Smooth muscle cell of the brain vasculature (primary cell): ENCODE data around the gene SREBF2.

Experiments
- DNase-seq: peaks from one replicate; pipeline ENCODE4 v3.0.0-alpha.2; 2012; ENCODE audit warnings: low read depth, low spot score

SREBF2 gene

DNA sequence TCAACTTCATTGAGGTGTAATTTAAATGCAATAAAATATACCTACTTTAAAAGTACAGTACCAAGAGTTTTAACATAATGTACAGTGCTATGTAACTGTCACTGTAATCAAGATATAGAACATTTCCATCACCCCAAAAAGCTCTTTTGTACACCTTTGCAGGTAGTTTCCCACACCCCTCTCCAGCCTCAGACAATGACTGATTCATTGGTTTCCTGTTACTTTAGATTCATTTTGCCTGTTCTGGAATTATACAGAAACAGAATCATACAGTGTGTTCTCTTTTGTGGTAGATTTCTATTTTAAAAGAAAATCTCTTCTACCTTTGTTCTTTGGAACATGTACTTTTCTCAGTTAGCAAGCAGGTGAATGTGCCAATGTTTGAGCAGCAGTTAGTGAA lies 43.8 kb downstream of the SREBF2 start:
- no peak for DNase-seq

DNA sequence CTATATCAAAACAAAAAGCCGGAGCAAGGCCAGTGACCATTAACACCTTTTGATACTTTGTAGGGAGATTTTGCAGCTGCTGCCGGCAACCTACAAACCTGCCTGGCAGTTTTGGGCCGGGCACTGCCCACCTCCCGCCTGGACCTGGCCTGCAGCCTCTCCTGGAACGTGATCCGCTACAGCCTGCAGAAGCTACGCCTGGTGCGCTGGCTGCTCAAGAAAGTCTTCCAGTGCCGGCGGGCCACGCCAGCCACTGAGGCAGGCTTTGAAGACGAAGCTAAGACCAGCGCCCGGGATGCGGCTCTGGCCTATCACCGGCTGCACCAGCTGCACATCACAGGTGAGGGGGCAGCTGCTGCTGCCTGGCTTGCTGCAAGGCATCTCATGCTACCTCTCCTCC lies 47.7 kb downstream of the SREBF2 start:
- DNase-seq, result no peak

DNA sequence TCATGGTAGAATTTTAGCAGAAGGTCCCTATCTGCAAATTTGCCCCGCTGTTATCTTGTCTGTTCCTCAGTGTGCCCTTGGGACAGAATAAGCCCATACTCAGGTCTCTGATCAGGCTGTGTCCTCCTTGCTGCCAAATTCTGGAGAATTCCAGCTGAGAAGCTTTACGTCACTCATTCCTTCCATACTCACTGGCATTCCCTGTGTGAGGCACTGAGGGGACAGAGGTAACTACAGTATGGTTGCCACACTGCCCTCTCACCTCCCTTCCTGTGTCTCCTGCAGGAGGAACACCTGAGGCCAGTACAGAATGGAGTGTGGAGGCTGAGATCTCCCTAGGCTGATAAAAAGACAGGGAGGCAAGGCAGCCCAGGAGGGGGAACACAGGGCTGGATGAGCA lies 50.5 kb downstream of the SREBF2 start:
- DNase-seq, result no peak

DNA sequence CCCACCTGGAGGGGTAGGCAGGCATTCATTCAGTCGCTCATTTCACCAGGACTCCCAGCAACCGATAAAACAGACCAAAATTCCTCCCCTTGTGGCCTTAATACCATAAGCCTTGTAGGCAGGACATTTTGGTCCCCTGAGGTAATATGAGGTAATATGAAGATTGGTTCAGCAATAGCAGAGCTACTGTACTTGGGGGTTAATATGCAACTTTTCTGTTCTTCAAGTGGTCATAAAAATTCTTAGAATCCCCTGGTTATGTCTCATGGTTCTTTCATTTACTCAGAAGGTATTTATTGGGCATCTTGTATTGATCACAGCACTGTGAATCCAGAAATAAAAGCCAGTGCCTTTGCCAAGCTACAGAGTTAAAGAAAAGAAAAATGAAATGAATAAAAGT lies 52.2 kb downstream of the SREBF2 start:
- no peak for DNase-seq

DNA sequence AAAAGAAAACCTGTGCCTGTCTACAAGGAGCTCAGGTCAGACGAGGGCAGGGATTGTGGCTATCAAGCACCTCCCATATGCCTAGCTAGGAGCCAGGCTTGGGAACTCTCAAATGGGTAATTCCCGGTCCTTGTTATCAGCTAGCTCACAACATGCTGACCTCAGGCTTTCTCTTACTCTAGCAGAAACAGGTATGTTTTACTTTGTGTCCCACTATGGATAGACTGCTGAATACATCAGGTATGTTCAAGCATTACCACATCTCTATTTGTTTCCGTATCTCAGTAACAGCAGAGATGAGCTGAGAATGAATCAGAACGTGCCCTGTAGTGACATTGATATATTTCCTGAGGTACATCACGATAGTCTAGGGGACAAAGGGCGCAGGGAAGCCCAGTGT lies 52.6 kb downstream of the SREBF2 start:
- no peak for DNase-seq

DNA sequence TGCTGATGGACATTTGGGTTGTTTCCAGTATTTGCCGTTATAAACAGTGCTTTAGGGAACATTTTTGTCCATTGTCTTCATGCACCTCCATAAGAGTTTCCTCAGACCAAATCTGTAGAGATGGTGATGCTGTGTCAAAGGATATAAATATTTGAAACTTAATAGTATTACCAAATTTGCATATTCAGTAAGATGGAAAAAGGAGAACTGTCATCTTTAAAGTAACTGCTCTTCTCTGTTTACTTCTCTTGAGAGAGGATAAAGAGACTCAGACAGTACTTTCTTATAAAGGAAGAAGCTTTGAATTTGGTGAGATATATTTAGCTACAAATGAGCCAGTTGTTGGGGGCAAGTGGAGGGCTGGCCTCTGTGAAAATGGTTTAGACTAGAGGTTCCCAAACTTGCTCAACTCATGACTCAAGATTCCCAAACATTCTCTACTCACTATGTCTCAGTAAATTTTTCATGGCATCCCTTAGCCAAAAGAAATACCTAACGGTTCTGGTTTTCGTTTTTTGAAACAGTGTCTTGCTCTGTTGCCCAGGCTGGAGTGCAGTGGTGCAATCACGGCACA lies 55.8 kb downstream of the SREBF2 start:
- no peak for DNase-seq

DNA sequence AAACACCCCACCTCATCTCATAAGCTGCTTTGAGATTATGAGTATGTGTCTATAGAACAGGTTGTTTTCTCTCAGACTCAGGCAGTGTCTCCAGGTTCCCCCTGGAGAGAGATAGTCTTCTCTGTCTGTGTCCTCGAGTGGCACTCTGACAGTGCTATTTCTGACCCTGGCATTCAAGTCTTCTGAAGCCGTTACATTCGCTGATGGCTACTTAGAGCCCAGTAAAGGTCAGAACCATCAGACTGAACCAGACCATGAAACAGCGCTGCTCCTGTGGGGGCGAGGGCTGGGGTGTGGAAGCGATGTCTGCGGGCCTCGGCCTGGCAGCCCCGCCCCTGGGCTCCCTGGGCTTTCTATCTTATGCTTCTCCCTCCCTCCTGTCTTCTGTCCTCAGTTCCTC lies 58.5 kb downstream of the SREBF2 start:
- DNase-seq, result no peak

DNA sequence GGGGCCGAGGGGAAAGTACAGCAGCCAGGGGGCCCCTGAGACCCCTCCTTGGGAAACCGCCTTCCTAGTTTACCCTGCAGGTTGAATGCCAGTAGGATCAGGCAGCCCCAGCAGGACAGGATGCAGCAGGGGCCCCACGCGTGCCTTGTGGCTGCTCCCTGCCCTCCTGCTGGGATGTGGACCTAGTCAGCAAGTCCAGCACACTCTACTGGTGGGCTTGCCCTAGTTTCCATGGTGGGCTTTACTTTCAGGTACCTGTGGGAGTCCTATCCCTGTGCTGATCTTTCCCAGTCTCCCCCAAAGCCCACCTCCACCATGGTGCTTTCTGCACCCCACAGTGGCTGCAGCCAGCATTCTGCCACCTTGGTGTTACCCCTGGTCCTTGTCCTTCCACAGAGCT lies 59.8 kb downstream of the SREBF2 start:
- DNase-seq, result no peak

DNA sequence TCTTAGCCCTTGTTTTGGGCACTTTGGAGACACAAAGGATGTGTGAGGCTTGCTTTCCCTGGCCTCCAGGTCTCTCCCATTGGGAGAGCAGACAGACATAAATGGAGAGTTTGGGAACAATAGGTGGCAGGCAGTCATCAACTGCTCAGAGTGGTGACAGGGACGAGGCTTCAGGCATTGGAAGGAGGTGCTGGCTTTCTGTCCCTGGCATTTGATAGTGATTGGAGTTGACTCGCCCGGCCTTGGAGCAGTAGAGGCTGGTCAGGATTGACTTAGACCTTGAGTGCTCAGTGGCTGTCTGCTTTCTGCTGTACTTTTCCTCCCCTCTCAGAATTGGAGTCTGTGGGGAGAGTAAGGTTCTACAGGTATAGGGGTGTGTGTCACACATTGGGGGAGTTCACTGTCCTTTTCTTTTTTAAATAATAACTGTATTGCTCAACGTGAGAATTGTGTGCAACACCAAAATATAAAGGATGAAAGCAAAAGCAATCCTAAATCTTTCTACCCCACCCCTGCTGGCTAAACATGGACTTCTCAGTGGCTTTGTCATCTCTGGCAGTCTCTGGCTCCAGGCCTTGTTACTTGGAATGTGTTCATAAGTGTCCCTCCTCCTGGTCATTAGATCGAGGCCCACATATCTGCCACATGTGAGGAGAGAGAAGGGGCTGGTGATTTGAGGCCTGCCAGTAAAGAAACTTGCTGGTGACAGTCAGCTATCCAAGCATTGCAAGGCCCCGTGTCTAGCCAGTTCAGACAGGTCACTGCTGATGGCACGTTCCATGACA lies 60.9 kb downstream of the SREBF2 start:
- no peak for DNase-seq

DNA sequence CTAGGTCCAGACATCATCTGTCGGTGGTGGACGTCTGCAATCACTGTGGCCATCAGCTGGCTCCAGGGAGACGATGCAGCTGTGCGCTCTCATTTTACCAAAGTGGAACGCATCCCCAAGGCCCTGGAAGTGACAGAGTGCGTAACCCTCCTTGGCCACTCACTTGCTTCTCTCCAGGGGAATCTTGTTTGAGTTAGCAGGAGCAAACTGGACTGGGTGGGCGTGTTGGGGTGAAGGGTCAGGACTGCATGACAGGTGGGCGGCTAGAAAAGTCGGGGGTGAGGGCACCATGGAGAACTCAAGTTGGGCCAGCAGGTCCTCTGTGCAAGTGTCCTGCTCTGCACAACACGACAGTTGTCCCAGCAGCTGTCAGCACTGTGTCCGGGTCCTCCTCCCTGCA lies 65.7 kb downstream of the SREBF2 start:
- no peak for DNase-seq

DNA sequence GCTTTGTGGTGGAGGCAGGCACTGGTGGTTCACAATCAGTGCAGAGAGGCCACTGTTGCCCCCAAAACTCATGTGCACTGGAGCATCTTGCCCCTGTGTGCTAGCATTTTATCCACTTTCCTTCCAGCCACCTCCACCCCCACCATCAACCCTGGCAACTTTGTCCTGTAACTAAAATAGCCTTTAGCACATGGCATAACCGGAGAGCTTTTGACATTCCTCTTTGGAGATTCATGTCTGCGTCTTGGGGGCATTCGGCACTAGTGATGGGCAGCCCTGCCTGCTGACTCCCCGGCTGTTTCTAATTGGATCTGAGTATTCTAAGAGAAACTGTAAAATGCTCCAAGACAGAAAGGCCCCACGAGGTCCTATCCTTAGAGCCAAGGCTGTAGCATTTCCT lies 66.2 kb downstream of the SREBF2 start:
- DNase-seq, result no peak

DNA sequence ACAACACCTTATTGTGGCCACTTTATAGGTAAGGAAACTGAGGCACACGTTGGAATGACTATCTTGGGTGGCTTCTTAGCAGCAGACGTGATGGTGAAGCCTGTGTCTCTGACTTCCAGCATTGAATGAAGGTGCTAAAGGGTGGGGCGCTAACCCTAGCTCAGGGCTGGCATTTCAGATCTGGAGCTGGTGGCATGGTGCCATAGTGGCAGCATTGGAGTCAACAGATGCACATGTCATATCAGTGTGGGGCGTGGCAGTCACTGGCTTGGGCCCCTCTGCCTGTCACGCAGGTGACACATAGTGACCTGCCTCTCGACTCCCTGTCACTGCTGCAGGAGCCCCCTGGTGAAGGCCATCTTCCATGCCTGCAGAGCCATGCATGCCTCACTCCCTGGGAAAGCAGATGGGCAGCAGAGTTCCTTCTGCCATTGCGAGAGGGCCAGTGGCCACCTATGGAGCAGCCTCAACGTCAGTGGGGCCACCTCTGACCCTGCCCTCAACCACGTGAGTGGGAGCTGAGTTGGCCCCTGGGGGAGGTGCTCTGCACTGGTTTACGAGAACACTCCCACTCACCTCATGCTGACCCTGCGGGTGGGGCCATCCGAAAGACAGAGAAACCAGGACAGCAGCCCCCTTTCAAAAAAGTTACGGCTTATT lies 67.2 kb downstream of the SREBF2 start:
- no peak for DNase-seq

DNA sequence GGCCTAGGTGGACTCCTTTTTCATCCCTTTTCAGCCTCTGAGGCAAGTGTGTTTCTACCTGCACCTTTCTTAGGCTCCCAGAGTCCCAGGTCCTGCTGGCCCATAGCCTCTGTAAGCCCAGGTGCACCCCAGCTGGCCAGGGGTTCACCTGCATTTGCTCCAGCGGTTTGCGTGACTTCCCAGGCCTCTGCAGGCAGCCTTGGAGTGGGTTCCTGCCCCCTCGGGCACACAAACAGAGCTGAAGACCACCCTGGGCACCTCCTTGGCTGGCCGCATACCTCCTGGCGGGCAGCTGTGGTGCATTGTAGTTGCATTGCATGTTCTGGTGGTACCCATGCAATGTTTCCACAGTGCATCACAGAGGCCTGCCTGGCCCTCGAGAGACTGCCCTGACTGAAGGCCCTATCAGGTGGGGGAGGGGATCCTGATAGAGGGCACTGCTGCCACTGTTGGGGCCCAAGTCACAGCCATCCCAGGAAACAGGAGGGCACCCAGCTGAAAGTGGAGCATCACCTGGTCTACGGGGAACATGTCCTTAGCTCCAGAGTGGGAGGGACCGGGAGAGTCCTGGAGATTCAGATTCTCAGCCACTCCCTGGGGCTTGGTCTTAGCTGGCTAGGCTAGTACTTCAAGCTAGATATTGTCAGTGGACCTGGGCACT lies 67.9 kb downstream of the SREBF2 start:
- no peak for DNase-seq

DNA sequence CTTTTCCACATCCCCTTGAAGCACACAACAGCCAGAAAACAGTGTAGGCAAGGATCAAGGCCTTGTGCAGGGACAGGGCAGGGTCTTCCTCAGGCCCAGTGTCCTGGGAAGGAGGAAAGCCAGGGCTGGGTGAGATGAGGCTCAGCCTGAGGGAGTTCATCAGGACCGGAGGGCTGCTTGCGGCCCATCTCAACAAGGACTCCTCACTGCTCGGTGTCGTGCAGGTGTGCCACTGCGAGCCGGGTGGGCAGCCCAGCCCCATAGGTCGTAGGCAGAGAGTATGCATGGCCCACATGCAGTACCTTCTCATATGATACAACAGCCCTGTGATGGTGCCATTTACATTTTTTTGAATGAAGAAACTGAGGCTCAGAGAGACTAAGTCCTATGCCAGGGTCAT lies 69.1 kb downstream of the SREBF2 start:
- DNase-seq, result no peak

DNA sequence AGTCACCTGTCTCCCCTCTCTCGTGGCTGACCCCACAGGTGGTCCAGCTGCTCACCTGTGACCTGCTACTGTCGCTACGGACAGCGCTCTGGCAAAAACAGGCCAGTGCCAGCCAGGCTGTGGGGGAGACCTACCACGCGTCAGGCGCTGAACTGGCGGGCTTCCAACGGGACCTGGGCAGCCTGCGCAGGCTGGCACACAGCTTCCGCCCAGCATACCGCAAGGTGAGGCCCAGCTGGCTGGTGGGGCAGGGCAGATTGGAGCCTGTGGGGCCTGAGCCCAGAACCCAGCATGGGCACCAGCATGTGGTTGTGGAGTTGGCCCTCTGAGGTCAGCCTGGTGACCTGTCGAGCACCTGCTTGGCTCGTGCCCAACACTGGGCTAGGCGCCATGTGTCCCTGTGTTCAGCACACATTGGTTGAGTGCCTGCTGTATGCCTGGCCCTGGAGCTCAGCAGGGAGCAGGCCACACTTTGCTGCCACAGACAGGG lies 70.1 kb downstream of the SREBF2 start:
- DNase-seq, result no peak

DNA sequence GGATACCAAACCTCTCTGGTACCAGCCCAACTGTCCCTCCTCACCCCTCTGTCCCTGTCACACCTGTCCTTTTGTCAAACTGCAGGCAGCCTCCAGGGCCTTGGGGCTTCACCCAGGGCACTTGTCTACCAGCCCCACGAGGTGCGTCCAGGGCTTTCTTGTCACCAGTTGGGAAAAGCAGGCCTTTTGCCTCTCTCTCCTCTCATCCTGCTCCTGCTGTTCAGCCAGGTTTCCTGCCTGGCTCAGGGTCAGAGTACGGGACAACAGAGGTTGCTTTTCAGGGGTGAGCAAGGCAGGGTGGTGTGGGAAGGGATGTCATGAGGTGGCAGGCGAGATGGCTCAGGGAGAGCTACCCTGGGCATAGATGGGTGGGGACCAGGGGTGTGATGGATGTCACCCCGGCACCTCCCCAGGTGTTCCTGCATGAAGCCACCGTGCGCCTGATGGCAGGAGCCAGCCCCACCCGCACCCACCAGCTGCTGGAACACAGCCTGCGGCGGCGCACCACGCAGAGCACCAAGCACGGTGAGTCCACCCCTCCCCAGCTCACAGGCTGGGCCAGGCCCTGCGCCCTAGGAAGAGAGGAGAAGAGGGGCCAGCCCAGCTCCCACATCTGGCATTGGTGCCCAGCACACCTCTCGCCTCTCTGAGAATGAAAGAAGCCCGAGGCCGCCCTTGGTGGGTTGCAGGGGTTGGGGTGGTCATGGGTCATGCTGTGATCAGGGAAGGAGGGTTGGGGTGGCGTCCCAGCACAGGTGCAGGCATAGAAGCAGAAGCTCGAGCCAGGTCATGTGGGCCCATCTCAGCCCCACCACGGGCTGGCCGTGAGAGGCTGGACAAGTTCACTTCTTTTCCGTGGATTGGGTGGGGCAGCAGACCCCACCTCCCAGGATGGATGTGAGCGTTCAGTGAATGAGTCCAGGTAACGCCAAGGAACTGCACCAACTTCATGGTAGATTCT lies 71.8 kb downstream of the SREBF2 start:
- DNase-seq, result no peak

DNA sequence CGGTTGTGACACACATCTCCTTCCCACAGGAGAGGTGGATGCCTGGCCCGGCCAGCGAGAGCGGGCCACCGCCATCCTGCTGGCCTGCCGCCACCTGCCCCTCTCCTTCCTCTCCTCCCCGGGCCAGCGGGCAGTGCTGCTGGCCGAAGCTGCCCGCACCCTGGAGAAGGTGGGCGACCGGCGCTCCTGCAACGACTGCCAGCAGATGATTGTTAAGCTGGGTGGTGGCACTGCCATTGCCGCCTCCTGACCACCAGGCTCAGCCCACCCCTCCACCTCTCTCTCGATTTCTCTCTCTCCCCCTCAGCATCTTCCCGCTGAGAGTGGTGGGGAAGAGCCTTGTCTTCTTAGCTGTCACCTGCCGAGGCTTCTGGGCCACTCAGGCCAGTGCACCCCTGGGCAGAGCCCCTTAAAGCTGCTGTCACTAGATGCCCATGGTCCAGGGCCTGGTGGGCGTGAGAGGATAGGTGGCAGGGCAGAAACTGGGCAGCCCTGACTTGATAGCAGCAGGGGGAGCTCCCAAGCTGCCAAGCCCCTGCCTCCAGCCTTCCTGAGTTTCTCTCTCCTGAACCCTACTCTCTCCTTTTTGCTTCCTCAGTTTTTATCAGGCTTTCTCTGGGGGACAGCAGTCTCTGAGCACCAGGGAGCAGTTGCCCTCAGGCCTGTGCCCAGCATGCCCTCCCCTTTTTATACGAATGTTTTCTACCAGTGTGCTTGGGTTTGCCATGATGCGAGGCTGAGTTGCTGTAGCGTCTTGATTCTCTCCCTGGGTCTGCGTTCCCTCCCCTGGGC lies 72.7 kb downstream of the SREBF2 start:
- DNase-seq, result no peak

DNA sequence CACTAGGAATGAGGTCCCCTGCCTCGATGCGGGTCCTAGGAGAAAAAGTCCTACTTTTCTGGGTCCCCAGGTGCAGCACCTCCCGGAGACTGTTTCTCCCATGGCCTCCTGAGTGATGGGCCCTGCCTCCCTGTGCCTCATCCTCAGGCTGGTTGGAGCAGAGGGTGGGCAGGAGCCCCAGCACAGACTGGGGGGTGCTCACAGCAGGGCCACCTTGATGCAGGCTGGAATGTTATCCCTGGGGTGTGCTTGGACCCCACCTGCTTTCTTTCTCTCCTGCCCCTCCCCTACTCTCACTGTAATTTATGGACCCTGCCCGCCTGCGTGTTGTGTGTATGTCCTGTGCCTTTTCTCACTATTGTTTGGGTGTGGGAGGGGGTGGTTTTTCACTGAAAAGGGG lies 73.9 kb downstream of the SREBF2 start:
- DNase-seq, result no peak

DNA sequence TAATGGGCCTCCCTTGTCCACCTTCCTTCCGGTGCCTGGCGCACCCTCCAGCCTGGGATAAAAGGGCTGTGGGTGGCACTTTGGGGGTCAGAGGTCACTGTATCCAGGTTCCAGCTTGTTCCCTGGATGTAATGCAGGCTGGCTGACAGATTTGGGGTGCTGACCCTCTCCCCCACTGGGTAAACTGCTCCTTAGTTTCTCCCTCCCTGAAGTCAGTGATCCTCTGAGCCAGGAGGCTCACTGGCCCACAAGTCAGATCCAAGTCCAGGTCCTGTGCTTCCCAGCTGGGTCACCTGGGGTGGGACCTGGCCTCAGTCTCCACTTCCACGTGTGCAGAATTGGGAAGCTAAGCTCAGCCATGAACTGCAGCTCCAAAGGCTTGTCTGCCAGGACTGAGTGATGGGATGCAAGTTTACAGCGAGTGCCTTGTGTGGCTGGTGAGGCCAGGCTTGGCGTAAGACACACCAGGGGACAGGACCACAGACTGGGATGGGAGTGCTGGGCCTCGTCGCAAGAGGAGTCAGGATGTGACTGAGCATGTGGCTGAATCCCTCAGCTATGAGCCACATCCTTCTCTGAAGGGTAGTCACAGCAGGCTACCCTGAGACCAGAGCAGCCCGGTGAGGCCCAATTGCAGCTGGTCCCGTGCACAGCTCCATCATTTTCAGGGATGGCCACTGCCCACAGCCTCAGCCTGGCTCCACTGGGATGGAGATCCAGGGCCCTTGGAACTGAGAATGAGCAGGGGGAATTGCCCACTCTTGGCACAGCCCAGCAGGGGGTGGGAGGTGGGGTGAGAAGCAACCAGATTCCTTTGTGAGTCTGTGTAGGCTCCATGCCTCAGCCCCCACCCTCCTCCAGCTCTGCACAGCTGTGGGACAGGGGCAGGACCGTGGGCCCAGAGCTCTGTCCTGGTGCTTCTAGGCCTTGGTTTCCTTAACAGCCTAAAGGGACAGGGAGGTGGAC lies 74.8 kb downstream of the SREBF2 start:
- DNase-seq, result no peak
